NK-92 (cell line): ENCODE data around the gene RARA.
"Not testable (repeated sequence)": the region's sequence is repeated elsewhere in the genome, so short reads cannot be mapped to it uniquely, and the experiment has no call there.

Source experiments
- DNase-seq: peaks from one replicate; lab custom pipeline; 2025; ENCODE audit not compliant: unreplicated experiment; lab: John Stamatoyannopoulos, UW

RARA gene

GRCh38 chr17:40297511-40297910, 11.5 kb upstream of the RARA start:
- DNase-seq: no peak

- DNase-seq: no peak
Measured at GRCh38 chr17:40298726-40299125, 10.3 kb upstream of the RARA start.

- DNase-seq: not testable (repeated sequence)
Measured at GRCh38 chr17:40299159-40299757, 9.7 kb upstream of the RARA start.

GRCh38 chr17:40301315-40301714, 7.7 kb upstream of the RARA start:
- no peak for DNase-seq

GRCh38 chr17:40303009-40303657, 5.8 kb upstream of the RARA start:
- DNase-seq: no peak

GRCh38 chr17:40303708-40304551, 5.0 kb upstream of the RARA start:
- DNase-seq: no peak

- DNase-seq: not testable (repeated sequence)
Measured at GRCh38 chr17:40304552-40304863, 4.5 kb upstream of the RARA start.

- not testable (repeated sequence) for DNase-seq
Measured at GRCh38 chr17:40304866-40305265, 4.1 kb upstream of the RARA start.

- no peak for DNase-seq
Measured at GRCh38 chr17:40306395-40306794, 2.6 kb upstream of the RARA start.

- no peak for DNase-seq
Measured at GRCh38 chr17:40307001-40307730, 1.8 kb upstream of the RARA start.

- DNase-seq: no peak
Measured at GRCh38 chr17:40307740-40308239, 1.2 kb upstream of the RARA start.

- no peak for DNase-seq
Measured at GRCh38 chr17:40309949-40310510, 1.1 kb downstream of the RARA start.

- no peak for DNase-seq
Measured at GRCh38 chr17:40310882-40311391, 2.0 kb downstream of the RARA start.

- no peak for DNase-seq
Measured at GRCh38 chr17:40311575-40311974, 2.6 kb downstream of the RARA start.

GRCh38 chr17:40312131-40312731, 3.3 kb downstream of the RARA start:
- DNase-seq: no peak

- no peak for DNase-seq
Measured at GRCh38 chr17:40312893-40313667, 4.1 kb downstream of the RARA start.

GRCh38 chr17:40313668-40314583, 4.9 kb downstream of the RARA start:
- DNase-seq: no peak

GRCh38 chr17:40314584-40314956, 5.6 kb downstream of the RARA start:
- DNase-seq: no peak

- DNase-seq: no peak
Measured at GRCh38 chr17:40315206-40315605, 6.2 kb downstream of the RARA start.
